ENCODE results near the gene NXN.
"Not testable (repeated sequence)": the region's sequence is repeated elsewhere in the genome, so short reads cannot be mapped to it uniquely, and the experiment has no call there.

The NXN gene

DNA sequence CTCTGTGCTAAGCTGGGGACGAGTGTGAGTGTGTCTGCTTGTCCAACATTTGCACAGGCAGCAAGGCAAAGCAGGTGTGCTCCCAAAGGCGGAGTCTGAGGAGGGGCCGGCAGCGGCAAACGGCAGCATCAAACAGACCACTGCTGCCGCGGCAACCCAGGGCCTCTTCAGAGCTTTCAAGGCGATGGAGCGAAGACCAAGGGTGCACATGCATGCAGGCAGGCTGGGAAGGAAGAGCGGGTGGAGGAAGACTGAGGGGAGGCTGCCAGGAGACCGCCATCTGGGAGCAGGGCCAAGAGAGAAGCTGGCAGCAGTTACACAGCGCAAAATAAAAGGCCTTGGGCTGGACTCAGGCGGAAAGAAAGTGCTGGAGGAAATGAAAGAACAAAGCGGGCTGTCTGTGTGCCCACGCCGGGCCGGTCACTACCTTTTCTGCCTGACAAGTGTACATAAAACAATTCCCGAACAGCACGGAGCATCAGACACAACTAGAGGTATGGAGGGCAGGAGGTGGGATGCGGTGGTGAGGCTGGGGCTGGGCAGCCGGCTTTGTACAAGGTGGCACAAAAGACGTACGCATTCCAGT, 25.9 kb upstream of the NXN start:
- DNase-seq = no peak

DNA sequence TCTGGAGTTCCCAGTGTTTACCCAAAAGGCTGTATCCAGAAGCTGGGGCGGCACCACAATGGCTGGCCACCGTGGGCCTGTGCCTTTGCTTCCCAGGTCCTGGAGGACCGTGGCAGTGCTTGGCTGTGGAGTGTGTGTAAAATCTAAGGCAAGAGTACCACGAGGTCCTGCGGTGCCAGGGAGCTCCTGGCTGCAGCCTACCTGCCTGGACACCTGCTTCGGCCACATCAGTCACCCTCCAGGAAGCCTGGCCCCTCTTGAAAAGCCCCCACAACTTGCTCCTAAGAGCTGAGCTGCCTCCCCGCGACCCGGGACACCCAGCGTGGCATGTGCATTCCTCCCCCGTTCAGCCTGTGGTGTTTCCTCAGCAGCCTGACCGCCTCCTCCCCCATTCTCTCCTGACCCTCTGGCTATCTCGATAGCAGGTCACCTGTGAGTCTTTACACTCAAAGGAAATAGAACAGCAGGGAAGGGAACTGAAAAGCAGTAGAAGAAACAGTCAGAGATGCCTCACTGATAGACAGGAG, 25.3 kb upstream of the NXN start:
- no peak for DNase-seq

DNA sequence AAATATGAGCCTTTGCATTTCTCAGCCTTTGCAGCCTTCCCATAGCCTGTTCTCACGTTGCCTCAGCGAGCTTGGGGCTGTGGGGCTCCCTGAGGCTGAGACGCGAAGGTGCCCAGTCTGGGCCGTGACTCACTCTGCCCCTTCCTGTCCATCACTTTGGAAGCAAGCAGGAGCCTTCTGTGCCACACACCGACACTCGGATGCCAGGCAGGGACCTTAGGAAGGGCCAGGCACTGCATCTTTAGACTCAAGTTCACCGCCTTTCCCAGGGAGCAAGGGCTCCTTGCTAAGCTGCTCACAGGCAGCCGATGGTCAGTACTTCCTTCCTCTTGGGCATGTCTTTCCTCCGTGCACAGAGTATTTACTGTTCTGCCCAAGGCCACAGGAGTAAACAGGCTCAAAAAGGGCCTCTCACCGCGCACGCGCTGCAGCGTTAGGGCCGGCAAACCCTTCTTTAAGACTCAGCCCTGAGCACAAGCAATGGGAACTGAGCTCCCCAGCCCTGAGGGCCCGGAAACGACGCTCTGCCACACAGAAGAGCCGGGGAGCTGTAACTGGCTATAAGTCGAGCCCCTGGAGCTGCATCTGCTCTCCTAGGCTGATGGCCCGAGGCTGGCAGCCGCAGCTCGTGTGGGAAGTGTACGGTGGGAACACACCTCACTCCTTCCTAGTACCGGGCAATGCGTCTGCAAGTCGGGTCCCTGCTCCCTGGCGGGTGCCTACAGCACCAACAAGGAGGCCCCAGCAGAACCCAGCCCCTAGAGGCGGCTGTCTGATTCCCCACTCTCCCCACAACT, 24.6 kb upstream of the NXN start:
- DNase-seq = no peak

DNA sequence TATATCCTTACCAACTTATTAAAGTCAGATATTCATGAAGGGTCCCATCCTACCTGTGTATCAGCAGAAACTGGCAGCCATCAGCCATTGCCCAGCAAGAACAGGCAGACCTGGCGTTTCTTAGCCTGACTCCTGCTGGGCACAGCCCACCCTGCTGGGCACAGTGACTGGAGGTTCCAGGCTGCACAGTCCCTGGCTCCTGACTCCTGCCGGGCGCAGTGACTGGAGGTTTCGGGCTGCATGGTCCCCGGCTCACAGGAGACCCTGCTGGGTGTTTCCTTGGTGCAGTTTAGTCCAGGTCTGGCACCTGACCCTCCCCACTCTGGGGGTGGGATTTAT, 24.0 kb upstream of the NXN start:
- DNase-seq = no peak

DNA sequence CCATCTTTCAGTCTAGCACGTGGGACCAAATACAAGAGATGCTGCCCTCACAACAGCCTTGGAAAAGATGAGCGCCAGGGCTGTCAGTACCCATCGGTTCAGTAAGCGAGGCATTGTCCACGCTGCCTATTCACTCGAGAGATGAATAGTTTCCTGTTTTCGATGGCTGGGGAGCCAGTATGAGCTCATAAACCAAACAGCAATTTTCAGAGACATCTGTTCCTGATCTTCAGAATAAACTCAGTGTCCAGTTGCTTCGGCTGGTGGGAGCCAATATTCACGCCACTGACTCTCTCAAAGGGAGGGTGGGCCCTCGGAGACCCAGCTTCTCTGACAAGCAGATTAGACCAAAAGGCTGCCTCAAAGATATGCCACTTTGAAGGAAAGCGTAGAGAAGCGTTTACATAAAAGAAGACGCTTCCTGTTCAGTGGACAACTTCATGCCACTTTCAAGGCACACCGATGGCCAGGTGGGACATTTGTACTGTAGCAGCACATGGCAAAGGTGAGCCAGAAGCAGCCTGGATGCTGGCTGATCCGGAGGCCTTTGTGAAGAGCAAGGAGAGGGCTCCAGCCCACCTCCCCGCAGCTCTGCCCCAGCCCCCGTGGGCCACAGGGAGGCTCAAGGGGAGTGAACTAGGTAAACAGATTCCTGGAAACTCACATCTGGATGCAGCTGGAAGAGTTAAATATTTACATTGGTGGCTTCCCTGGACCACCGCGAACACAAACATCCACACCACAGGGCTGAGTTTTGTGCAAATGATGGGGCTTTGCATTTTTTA, 23.4 kb upstream of the NXN start:
- no peak for DNase-seq

DNA sequence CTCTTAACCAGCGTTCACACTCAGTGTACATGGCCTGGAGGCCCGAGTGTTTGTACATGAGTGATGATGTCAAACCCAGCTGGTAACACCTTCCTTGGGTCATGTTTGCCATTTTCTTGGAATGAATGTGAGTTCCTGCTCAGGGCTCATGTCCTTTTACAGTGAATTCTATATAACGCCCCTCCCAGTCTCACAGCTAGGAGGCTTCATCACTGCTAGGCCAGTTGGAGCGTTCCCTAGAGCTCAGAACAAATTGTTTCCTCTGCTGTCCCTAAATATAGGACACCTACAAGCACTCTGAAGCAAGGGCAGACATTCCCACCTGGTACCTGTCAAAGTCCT, 22.8 kb upstream of the NXN start:
- no peak for DNase-seq

DNA sequence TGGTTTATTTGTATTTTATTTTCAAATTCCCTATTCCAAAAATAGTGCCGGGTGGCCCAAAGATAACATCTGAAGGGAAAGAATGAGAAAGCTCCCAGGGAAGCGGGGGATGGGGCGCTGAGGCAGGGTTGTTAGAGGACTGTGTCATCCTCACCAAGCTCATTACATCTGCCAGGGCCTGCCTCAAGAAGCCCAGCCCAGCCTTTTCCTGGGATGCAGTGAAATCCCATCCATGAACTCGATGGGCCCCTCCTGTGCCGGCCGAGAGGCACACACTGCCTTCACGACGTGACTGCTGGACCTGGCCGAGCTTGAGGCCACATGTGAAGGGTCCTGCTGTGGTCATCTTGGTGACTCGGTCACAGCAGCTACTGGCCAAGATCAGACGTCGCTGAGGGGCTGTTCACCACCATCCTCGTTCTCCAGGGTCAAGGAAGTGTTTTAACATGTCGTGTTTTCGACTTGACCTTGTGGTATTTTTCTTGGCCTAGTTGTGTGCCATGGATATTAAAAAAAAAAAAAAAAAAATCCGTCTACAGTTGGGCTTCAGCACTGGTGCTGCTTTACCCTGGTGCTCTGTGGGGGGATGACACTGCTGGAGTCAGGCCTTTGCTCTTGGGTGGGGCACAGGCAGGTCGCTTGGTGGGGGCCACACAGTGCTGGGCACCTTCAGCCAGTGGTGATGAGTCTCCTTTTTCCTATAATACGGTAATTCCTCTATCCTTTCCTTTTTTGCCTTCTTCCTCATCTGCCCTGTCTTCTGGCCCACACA, 22.2 kb upstream of the NXN start:
- DNase-seq = no peak

DNA sequence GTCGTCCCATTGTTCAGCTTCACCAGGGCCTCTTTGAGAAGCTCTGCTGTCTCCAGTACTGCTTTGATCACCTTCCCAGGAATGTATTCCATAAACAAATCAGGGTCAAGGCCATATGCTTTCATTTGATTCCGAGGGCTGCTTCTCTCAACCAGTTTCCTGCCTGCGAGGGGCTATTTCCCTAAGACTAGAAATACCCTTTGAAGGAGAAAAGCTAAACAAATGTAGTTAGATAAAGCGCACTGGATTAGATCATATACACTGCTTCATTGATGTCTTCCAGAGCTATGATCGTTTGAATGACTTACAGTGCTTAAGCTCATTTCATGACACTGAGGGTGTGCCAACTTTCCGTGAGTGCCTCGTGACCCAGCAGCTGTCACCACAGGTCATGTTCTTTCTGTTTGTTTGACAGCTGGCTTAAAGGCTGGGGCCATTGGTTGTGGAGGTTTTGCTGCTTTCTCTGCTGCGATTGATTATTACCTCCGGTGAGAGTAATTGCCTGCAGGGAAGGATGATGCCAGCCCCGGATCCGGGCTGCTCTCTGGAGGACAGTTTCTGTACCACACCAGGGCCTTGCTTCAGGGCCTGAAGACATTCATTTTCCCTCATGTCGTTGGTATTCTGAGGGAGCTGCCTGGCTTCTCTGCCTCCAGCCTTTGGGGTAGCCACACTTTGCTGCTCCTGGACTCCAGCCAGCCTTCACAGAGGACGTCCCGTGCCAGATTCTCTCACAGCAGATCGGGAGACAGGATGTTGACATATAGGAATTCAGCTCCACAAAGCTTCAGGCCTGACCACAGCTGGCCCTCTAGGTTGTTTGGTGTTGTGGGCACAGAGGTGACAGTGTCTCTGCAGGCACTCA, 21.3 kb upstream of the NXN start:
- no peak for DNase-seq

DNA sequence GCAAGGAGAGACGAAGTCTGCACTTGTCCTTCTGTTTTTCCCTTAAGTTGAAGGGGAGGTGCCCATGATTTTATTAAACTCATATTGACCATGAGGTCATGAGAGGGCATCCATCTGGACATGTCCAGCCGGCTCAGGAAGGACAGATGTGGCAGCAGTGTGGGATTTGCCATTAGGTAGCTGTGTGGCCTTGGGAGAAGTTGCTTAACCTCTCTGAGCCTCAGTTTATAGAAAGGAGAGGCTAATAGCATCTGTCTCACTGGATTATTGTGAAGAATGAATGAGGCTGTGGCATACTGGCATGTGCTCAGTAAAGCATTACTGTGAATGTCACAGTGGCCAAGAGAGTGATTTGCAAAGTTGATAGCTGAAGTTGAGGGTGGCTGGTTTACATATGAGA, 18.5 kb upstream of the NXN start:
- no peak for DNase-seq

DNA sequence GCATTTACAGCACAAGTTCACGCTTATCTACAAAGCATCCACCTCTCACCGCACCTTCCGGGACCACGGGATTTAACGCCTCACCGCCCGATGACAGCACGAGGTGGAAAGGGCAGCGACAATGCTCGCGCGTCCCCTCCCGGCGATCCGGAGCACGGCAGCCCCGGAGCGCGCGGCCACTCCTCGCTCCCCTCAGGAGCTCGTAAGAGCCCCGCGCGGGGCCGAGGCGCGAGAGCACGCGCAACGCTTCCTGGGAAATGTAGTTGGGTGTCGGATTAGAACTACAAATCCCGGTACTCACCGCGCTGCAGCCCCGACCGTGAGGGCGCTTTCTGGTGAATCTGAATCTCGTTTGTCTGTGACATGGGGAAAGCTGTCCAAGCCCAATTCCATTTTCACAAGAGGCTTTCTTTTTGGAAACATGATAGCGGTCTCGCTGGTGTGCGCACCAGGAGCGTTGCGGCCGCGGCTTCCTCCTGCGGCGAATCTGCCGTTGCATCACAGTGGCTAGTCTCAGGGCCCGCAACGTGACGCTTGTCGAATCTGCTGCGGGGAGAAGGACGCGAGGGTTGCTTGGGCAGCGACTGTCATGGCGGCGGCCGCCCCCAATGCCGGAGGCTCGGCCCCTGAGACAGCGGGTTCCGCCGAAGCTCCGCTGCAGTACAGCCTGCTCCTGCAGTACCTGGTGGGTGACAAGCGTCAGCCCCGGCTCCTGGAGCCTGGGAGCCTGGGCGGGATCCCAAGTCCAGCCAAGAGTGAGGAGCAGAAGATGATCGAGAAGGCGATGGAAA, 17.2 kb upstream of the NXN start, which contains the start of gene TIMM22:
TIMM22 (plus strand) TSS at position 576 of the 791 bp plus-strand sequence; CDS start at position 590, 14 bp downstream.
- DNase-seq = peak; percentile 96 to 98

DNA sequence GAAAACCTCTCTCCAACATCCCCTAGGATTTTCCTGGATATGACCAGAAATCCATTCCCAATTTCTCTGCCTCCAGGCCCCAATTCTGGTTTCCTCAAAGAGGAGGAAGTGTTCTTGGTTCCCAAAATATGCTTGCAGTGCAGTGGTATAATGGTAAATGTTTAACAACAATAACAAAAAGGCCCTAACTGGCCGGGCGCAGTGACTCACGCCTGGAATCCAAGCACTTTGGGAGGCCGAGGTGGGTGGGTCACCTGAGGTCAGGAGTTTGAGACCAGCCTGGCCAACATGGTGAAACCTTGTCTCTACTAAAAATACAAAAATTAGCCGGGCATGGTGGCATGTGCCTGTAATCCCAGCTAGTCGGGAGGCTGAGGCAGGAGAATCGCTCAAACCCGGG, 15.7 kb upstream of the NXN start:
- not testable (repeated sequence) for DNase-seq

DNA sequence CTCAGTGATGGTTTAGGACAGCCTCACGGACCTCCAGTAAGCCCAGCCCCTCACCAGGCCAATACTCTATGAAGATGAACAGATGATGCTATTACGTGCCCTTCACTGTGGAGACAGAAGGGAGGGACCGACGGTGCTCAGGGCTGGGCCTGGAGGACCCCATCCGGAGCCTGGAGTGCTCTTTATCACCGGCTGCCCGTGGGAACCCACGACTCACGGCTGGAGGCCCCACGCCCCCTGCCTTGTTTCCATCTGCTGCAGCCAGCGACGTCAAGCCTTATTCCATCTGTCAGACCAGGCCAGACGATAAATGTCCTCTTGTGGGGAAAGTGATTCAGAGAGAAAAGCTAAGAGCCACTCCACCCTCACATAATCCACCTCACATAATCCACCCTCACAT, 13.4 kb upstream of the NXN start:
- no peak for DNase-seq

DNA sequence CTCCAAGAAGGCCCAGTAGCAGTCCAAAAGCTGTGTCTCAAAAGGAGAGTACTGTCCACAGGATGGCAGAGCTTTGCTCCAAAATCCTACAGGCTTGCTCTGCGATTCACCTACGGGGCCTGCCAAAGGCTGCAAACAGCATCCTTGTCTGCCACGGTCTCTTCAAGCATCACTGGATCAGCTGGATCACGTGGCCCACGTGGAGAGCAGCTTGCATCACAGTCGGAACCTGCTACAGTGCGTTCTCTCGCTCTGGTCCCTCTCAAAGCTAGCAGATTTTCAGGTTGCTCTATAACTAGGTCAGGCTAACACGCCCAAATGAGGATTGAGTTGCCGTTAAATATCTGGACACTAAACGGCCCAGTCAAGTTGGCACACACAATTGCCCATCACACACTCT, 9.0 kb upstream of the NXN start:
- DNase-seq = no peak

DNA sequence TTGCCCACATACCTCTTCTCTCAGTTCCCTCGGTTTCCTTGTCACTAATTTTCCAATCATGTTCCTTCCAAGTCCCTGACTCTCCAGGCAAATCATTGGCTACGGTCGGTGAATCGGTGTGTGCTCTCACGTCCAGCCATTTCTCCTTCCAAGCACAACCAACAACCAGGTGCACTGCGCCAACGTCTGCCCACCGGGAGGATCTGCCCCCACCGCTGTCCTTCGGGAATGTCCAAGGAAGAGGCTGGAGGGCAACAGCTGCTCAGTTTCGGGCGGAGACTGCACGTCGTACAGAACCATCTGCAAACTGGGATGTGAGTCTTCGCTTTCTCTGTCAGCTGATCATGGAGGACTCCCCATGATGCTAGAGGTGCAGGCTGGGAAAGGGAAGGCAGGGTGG, 8.4 kb upstream of the NXN start:
- DNase-seq = no peak

DNA sequence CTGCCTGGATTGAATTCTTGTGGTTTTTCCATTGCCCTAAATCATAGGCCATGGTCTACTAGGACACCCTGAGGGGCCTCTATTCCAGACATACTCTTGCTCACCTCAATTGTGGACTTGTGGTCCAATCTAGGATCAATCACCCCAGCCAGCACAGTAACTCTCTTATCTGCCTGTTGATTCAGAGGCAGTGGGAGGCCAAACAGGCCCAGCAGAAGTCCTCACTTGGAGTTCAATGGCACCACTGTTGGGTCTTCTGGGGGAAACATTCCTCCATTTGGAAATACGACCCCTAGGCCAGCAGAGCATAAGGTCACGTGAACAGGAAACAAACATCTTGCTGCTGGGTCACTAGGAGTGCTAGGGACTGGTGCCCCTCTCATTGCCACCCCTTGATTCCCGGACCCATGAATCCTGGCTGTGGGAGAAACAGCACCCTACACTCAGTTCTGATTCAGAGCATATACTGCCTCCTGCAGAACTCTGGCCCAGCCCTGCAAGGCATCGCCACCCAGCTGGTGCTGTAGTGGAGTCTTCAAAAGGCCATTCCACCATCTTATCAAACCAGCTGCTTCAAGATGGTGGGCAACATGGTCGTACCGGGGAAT, 6.8 kb upstream of the NXN start:
- no peak for DNase-seq

DNA sequence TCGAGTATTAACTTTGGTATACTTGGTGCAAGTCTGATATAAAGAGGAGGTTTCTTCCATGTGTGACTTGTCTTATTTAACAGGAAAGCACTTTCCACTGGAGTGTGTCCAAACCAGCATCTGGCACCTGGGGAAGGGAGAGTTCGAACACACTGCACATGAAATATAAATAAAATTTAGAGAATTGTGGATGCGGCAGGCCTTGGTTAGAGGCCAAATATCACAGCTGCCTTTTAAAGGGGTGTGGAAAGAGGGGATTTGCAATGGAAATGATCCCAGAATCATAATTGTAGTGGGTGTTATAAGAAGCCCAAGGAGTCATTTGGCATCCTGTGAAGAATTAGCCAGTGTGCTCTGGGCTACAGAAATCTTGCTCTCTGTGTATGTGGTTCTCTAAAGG, 4.3 kb upstream of the NXN start:
- DNase-seq = no peak

DNA sequence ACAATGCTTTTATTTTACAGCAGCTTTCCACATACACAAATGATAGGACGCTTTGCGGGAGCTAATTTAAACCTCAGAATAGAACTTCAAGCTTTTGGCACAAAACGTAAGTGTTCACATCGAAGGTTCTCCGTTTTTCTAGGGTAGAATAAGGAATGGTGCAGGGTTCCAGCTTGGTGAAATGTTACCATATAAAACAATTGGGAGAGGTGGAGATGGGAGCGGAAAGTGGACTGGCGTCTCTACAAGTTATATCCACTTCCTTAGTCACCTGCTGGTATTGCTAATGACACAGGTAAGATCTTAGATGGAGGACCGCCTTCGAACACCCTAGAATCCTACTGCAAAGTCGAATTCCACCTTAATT, 1.7 kb upstream of the NXN start:
- DNase-seq = no peak

DNA sequence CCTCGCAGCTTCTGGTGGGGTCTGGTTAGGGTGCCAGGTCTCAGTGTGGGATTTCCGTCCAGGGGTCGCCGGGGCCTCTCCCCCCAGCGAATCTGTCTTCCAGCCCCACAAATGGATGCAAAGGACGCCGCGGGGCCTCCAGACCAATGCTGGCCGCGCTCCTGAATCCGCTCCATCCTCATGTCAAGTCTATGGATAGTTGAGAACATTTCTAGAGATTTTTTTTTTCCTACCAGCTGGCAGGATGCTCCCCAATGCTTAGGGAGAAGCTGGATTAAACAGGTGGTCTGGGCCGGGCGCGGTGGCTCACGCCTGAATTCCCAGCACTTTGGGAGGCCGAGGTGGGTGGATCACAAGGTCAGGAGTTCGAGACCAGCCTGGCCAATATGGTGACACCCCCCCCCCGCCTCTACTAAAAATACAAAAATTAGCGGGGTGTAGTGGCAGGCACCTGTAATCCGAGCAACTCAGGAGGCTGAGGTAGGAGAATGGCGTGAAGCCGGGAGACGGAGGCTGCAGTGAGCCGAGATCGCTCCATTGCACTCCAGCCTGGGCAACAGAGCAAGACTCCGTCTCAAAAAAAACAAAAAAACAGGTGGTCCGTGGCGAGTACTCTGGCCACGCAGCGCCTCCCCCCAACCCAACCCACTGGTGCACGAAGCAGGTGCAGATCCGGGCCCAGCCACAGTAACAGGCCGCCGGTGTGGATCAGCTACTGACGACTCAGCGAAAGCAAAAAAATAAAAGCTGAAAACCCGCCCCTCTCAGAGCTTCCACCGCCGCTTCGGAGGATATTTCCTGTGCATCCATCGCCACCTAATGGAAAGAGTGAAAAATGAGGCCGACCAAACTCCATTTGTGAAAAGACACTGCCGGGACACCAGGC, 1.1 kb upstream of the NXN start:
- peak; percentile 62 to 85 for DNase-seq

DNA sequence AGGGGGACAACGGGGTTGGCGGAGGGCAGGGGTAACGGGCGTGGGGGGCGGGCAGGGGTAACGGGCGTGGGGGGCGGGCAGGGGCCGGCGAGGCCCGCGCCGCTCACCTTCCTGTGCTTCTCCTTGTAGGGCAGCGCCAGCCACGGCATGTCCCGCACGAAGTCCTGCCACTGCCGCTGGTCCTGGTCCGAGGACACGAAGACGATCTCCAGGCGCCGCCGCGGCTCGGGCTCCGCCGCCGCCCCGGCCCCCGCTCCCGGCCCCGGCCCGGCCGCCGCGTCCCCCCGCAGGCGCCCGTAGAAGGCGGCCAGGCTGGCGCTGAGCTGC, 401 bp downstream of the NXN start:
- no peak for DNase-seq

Measured in NCI-H1930 (cell line).